Measurements from ENCODE around the gene DISC1. TPM values are rescaled to one million over a fixed set of nuclear protein-coding genes. Genes with fewer than 3 reads are reported as not detected.

DISC1 gene
- total RNA-seq, 2 donors from 2014 or later, result 8.0 to 9.4 TPM

- Mint-ChIP-seq H3K4me3 (no peak overlapping the region), H3K27me3 (ENCODE audit: insufficient read depth) (no peaks in the 10 kb centered on the region), H3K4me1 (peaks cover 18% of the 10 kb centered on the region), H3K27ac (no peak overlapping the region), H3K36me3 (ENCODE audit: low read depth) (peaks cover 3% of the 10 kb centered on the region), H3K9me3 (no peaks in the 10 kb centered on the region)
- Histone ChIP-seq H3K27ac (ENCODE audit: low read depth, low read length) (no peak overlapping the region), H3K4me3 (ENCODE audit: low read length) (no peak overlapping the region), H3K4me1 (ENCODE audit: control insufficient read depth, insufficient read depth, low read length) (peaks cover 3% of the 10 kb centered on the region), H3K27me3 (ENCODE audit: control insufficient read depth, insufficient read depth, low read length, poor library complexity, severe bottlenecking) (no peaks in the 10 kb centered on the region), H3K9me3 (ENCODE audit: control insufficient read depth, low read length) (no peaks in the 10 kb centered on the region), H3K9ac (ENCODE audit: extremely low read depth, low read length, poor library complexity, severe bottlenecking) (no peak overlapping the region), H3K36me3 (ENCODE audit: control insufficient read depth, insufficient read depth, low read length) (no peaks in the 10 kb centered on the region)
- DNase-seq, result no peak
- TF ChIP-seq CTCF (conservative IDR thresholded peaks at IDR 0.05), result no peak
- WGBS, 2 experiments (ENCODE audit: insufficient coverage in 1 of 2, insufficient read length in 1 of 2), result 69 to 85% methylated on average over 3 to 6 of the region's 6 CpGs
These were observed 195.5 kb downstream of the DISC1 start for GRCh38 chr1:231822041-231822440.

- Histone ChIP-seq H3K27ac (ENCODE audit: low read depth, low read length) (no peak overlapping the region), H3K27me3 (ENCODE audit: control insufficient read depth, insufficient read depth, low read length, poor library complexity, severe bottlenecking) (no peaks in the 10 kb centered on the region), H3K4me1 (ENCODE audit: control insufficient read depth, insufficient read depth, low read length) (no peaks in the 10 kb centered on the region), H3K9ac (ENCODE audit: extremely low read depth, low read length, poor library complexity, severe bottlenecking) (no peak overlapping the region), H3K36me3 (ENCODE audit: control insufficient read depth, insufficient read depth, low read length) (no peaks in the 10 kb centered on the region), H3K4me3 (ENCODE audit: low read length) (no peak overlapping the region), H3K9me3 (ENCODE audit: control insufficient read depth, low read length) (no peaks in the 10 kb centered on the region)
- H3K9me3 Mint-ChIP-seq, result no peaks in the 10 kb centered on the region
- DNase-seq, result no peak
- H3K27me3 Mint-ChIP-seq (ENCODE audit: insufficient read depth), result no peaks in the 10 kb centered on the region
- TF ChIP-seq CTCF (conservative IDR thresholded peaks at IDR 0.05), result no peak
- WGBS, 2 experiments (ENCODE audit: insufficient coverage in 1 of 2, insufficient read length in 1 of 2), result 100% methylated on average over 1 of the region's 1 CpG
- peaks cover 3% of the 10 kb centered on the region for H3K36me3 Mint-ChIP-seq (ENCODE audit: low read depth)
- H3K4me1 Mint-ChIP-seq, result peaks cover 34% of the 10 kb centered on the region
- H3K27ac Mint-ChIP-seq, result no peak overlapping the region
- no peak overlapping the region for H3K4me3 Mint-ChIP-seq
These were observed 200.0 kb downstream of the DISC1 start for GRCh38 chr1:231826566-231826965.

- Histone ChIP-seq H3K4me1 (ENCODE audit: control insufficient read depth, insufficient read depth, low read length) (no peaks in the 10 kb centered on the region), H3K27ac (ENCODE audit: low read depth, low read length) (no peak overlapping the region), H3K36me3 (ENCODE audit: control insufficient read depth, insufficient read depth, low read length) (no peaks in the 10 kb centered on the region), H3K9ac (ENCODE audit: extremely low read depth, low read length, poor library complexity, severe bottlenecking) (no peak overlapping the region), H3K9me3 (ENCODE audit: control insufficient read depth, low read length) (no peaks in the 10 kb centered on the region), H3K4me3 (ENCODE audit: low read length) (no peak overlapping the region), H3K27me3 (ENCODE audit: control insufficient read depth, insufficient read depth, low read length, poor library complexity, severe bottlenecking) (no peaks in the 10 kb centered on the region)
- no peak overlapping the region for H3K4me3 Mint-ChIP-seq
- no peaks in the 10 kb centered on the region for H3K27me3 Mint-ChIP-seq (ENCODE audit: insufficient read depth)
- TF ChIP-seq CTCF (conservative IDR thresholded peaks at IDR 0.05), result no peak
- no peaks in the 10 kb centered on the region for H3K9me3 Mint-ChIP-seq
- H3K36me3 Mint-ChIP-seq (ENCODE audit: low read depth), result peaks cover 3% of the 10 kb centered on the region
- H3K4me1 Mint-ChIP-seq, result peaks cover 38% of the 10 kb centered on the region
- H3K27ac Mint-ChIP-seq, result no peak overlapping the region
- DNase-seq, result no peak
- WGBS, 2 experiments (ENCODE audit: insufficient coverage in 1 of 2, insufficient read length in 1 of 2), result 0 to 46% methylated on average over 1 to 2 of the region's 2 CpGs
These were observed 200.9 kb downstream of the DISC1 start for GRCh38 chr1:231827337-231828105.
